Chondrocyte (in vitro differentiated cells): ENCODE results near the gene DDO. TPM values are rescaled to one million over a fixed set of nuclear protein-coding genes. Genes with fewer than 3 reads are reported as not detected.

Experiments used
- DNase-seq: peaks from one replicate; pipeline ENCODE4 v3.0.0; 2021; ENCODE audit warnings: mixed read lengths, low spot score
- H3K27ac Mint-ChIP-seq: one replicate; pipeline ENCODE4 v1.8.0; 2021; ENCODE audit warnings: mild to moderate bottlenecking, moderate library complexity, mixed read lengths; ENCODE audit not compliant: unreplicated experiment
- H3K27me3 Mint-ChIP-seq: 2 replicates; pipeline ENCODE4 v1.8.0; 2021; ENCODE audit warnings: low read depth, mixed read lengths
- H3K36me3 Mint-ChIP-seq: 2 replicates; pipeline ENCODE4 v1.8.0; 2021; ENCODE audit warnings: low read depth, mixed read lengths
- H3K4me1 Mint-ChIP-seq: 2 replicates; pipeline ENCODE4 v1.8.0; 2021; ENCODE audit warnings: low read depth, mild to moderate bottlenecking, mixed read lengths
- H3K4me3 Mint-ChIP-seq: one replicate; pipeline ENCODE4 v1.8.0; 2021; ENCODE audit warnings: mild to moderate bottlenecking, moderate library complexity, mixed read lengths; ENCODE audit not compliant: unreplicated experiment
- H3K9me3 Mint-ChIP-seq: 2 replicates; pipeline ENCODE4 v1.8.0; 2021; ENCODE audit warnings: low read depth, mixed read lengths
- total RNA-seq: library from RNA; stranded (reverse); gene quantifications from 3 replicates; pipeline ENCODE4 v1.2.1, GENCODE V29; 2021
- TF ChIP-seq, protein P1 (sequence below): fragments of 200-600 bp; sonication (generic); IDR thresholded peaks from 2 replicates; pipeline ENCODE4 v1.5.0; 2021; ENCODE audit warnings: antibody characterized with exemption, mild to moderate bottlenecking, moderate library complexity

Gene DDO
- total RNA-seq, 1 donor from 2014 or later: not detected

DNA sequence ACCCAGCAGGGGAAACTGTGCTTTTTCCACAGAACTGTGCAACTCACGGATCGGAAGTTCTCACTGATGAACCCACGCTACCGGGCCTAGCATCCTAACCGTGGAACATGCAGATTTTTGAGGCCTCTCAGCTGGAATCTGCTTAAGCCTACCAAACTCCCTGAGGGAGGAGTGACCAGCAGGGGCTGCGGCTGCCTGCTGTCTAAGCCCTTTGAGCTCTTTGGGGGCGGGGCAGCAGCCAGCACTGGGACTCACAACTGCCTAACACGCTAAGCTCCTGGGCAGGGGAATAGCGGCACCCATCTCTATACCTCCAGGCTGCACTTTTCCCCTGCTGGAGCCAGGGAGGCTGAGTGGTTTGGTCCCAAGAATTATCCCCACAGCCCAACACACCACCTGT lies 36.8 kb downstream of the DDO start:
- TF ChIP-seq, protein P1, sequence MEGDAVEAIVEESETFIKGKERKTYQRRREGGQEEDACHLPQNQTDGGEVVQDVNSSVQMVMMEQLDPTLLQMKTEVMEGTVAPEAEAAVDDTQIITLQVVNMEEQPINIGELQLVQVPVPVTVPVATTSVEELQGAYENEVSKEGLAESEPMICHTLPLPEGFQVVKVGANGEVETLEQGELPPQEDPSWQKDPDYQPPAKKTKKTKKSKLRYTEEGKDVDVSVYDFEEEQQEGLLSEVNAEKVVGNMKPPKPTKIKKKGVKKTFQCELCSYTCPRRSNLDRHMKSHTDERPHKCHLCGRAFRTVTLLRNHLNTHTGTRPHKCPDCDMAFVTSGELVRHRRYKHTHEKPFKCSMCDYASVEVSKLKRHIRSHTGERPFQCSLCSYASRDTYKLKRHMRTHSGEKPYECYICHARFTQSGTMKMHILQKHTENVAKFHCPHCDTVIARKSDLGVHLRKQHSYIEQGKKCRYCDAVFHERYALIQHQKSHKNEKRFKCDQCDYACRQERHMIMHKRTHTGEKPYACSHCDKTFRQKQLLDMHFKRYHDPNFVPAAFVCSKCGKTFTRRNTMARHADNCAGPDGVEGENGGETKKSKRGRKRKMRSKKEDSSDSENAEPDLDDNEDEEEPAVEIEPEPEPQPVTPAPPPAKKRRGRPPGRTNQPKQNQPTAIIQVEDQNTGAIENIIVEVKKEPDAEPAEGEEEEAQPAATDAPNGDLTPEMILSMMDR: no peak

DNA sequence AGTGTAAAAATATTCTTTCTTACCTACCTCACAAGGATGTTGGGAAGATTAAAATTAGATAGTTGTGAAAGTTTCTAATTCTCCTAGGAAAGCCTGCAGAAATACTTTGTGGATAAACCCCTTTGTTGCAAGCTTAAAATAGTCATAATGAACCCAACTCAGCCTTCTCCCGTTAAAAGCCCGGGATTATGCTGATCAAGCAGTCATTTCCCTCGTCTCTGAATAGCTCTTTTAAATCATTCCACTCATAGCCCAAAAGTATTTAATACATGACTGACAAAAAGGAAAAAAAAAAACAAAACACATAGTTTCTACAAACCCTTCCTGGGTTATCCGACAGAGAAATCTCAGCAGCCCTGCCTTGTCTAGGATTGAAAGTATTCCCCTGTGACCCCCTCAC lies 46.3 kb downstream of the DDO start:
- no peak for DNase-seq
- Mint-ChIP-seq H3K36me3 (peaks cover 2% of the 10 kb centered on the region), H3K4me1 (peaks cover 12% of the 10 kb centered on the region), H3K27ac (no peak overlapping the region), H3K9me3 (no peaks in the 10 kb centered on the region), H3K27me3 (peaks cover 58% of the 10 kb centered on the region), H3K4me3 (no peak overlapping the region)
- TF ChIP-seq, protein P1: no peak

More for the DNA sequence above, 36.8 kb downstream of the DDO start:
- H3K36me3 Mint-ChIP-seq: peaks cover 1% of the 10 kb centered on the region
- peaks cover 16% of the 10 kb centered on the region for H3K9me3 Mint-ChIP-seq
- H3K4me3 Mint-ChIP-seq: no peak overlapping the region
- no peak overlapping the region for H3K27ac Mint-ChIP-seq
- DNase-seq: no peak
- H3K4me1 Mint-ChIP-seq: no peaks in the 10 kb centered on the region
- H3K27me3 Mint-ChIP-seq: peaks cover 33% of the 10 kb centered on the region

DNA sequence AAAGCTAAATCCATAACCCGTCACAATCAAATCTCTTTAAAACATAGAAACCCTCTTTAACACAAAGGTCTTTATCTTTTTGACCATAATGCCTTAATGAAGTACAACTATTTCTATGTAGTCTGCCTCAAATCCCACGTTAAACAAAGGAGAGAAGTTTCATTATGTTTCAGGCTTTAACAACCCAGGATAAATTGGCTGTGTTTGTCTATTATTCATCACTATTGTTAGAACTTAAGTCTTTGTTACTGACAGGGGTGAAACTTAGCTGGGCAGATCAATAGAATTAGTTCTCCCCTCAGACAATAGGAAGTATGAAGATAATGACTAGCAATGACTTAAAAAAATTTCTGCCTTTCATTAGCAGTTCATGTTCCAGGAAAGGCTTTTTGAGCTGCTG lies 47.1 kb downstream of the DDO start:
- H3K4me3 Mint-ChIP-seq: no peak overlapping the region
- DNase-seq: no peak
- H3K27me3 Mint-ChIP-seq: peaks cover 58% of the 10 kb centered on the region
- H3K27ac Mint-ChIP-seq: no peak overlapping the region
- TF ChIP-seq, protein P1: no peak
- no peaks in the 10 kb centered on the region for H3K9me3 Mint-ChIP-seq
- H3K36me3 Mint-ChIP-seq: peaks cover 2% of the 10 kb centered on the region
- H3K4me1 Mint-ChIP-seq: peaks cover 17% of the 10 kb centered on the region

DNA sequence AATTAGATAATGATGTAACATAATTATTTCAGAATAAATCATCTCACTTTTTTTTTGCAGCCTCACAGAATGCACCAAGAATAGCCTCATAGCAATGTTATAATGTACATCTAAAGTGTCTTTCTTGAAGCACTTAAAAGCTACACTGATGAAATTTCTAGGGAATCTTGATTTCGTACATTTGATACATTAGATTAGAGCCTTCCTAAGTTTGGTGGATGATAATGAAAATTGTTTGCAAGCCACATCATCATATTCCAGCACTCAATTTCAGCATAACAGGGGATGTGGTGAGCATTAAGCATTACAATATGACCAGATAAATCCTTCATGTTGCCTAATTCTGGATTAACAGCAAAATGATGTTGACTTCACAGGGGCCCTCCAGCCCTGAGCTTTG lies 47.5 kb downstream of the DDO start:
- TF ChIP-seq, protein P1: no peak
- H3K4me1 Mint-ChIP-seq: peaks cover 17% of the 10 kb centered on the region
- peaks cover 58% of the 10 kb centered on the region for H3K27me3 Mint-ChIP-seq
- H3K36me3 Mint-ChIP-seq: peaks cover 2% of the 10 kb centered on the region
- no peak for DNase-seq
- H3K27ac Mint-ChIP-seq: no peak overlapping the region
- H3K4me3 Mint-ChIP-seq: no peak overlapping the region
- H3K9me3 Mint-ChIP-seq: no peaks in the 10 kb centered on the region

DNA sequence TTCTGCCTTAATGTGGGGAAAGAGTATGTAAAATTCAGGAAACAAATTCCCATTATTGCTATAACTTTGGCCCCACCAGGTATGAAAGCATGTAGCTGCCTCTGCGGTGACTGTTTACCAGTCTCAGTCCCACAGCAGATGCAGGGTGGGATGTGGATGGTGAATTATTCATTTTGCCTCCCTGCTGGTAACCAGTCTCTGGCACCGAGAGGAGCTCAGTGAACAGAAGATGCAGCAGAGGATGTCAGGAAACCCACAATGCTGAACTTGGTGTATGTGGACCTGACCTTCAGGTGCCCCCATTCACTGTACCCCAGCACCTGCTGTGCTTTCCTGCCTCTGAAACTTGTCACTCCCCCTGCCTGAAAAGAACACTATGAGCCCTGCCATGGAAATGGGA lies 48.4 kb downstream of the DDO start:
- Mint-ChIP-seq H3K27ac (no peak overlapping the region), H3K4me3 (no peak overlapping the region), H3K4me1 (peaks cover 17% of the 10 kb centered on the region), H3K36me3 (peaks cover 6% of the 10 kb centered on the region), H3K9me3 (peaks cover 7% of the 10 kb centered on the region), H3K27me3 (peaks cover 59% of the 10 kb centered on the region)
- TF ChIP-seq, protein P1: no peak
- no peak for DNase-seq
